Measurements from ENCODE around the gene CRTC1. TPM values are rescaled to one million over a fixed set of nuclear protein-coding genes. Genes with fewer than 3 reads are reported as not detected.

CRTC1 gene
- total RNA-seq, 1 experiment from 2014 or later: 19.0 TPM

DNA sequence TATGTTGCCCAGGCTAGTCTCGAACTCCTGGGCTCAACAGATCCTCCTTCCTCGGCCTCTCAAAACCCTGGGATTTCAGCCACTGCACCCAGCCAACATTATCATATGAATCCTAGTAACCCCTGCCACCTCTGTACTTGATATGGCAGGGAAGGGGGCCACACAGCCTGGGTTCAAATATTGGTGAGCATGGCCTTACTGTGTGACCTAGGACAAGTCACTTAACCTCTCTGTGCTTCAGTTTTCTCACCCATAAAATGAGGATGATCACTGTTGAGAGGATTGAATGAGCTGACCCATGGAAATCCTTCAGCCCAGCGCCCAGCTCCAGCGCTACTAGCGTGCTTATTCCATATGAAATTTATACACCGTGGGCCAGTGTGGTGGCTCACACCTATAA, 111.2 kb downstream of the CRTC1 start:
- Mint-ChIP-seq H3K4me1 (peaks cover 4 to 13% of the 10 kb centered on the region in 2 experiments), H3K27me3 (ENCODE audit: low read depth) (peaks cover 57% of the 10 kb centered on the region), H3K9me3 (peaks cover 0 to 6% of the 10 kb centered on the region in 2 experiments; a peak in 3 of 5 replicates), H3K27ac (no peak overlapping the region), H3K4me3 (no peak overlapping the region), H3K36me3 (ENCODE audit: insufficient read depth in 1 of 3, low read depth in 3 of 3) (no peaks in the 10 kb centered on the region)
- Histone ChIP-seq H3K4me2 (ENCODE audit: insufficient read depth, insufficient read length, low read length) (no peak overlapping the region), H4K91ac (ENCODE audit: insufficient read length, low read depth, low read length) (no peak overlapping the region), H3K23me2 (ENCODE audit: insufficient read length, low read depth, low read length, poor library complexity, severe bottlenecking) (peaks cover 3% of the 10 kb centered on the region), H3K79me1 (ENCODE audit: insufficient read depth, low read depth, low read length, poor library complexity, severe bottlenecking) (no peaks in the 10 kb centered on the region), H3K79me2 (ENCODE audit: insufficient read depth, low read length) (no peaks in the 10 kb centered on the region), H3K9me3 (ENCODE audit: control insufficient read depth, low read depth, low read length) (no peaks in the 10 kb centered on the region), H3K27me3 (ENCODE audit: insufficient read depth, low read length) (peaks cover 56% of the 10 kb centered on the region), H2BK12ac (ENCODE audit: insufficient read length, low read depth, low read length) (no peak overlapping the region), H3K9ac (ENCODE audit: extremely low read depth, insufficient read length, low read length) (no peak overlapping the region), H2AFZ (ENCODE audit: low read length) (no peak overlapping the region), H3K18ac (ENCODE audit: insufficient read length, low read depth, low read length) (no peak overlapping the region), H3K27ac (ENCODE audit: insufficient read length, low read depth, low read length) (no peak overlapping the region), H4K20me1 (ENCODE audit: control insufficient read depth, insufficient read depth, insufficient read length) (no peaks in the 10 kb centered on the region), H3K23ac (ENCODE audit: insufficient read length, low read depth, low read length) (no peak overlapping the region), H2BK120ac (ENCODE audit: low read depth, low read length, poor library complexity, severe bottlenecking) (no peak overlapping the region), H3K56ac (ENCODE audit: insufficient read length, low read depth, low read length) (no peak overlapping the region), H2BK15ac (ENCODE audit: low read depth, low read length) (no peak overlapping the region), H3K4me1 (ENCODE audit: insufficient read depth, low read length) (no peaks in the 10 kb centered on the region), H4K8ac (replicated peaks; ENCODE audit: insufficient read length, low read depth, low read length) (no peak overlapping the region), H2BK20ac (ENCODE audit: low read depth, low read length, poor library complexity, severe bottlenecking) (no peak overlapping the region), H2BK5ac (ENCODE audit: insufficient read length, low read length) (no peak overlapping the region), H3K14ac (ENCODE audit: insufficient read depth, low read length) (peak overlapping the region; percentile 10; the same call in 1 of the 2 replicates), H2AK5ac (ENCODE audit: insufficient read length, low read length) (no peak overlapping the region), H3K4ac (ENCODE audit: low read depth, low read length) (no peak overlapping the region), H4K5ac (ENCODE audit: insufficient read length, low read depth, low read length) (no peak overlapping the region), H3T11ph (ENCODE audit: low read length) (no peak overlapping the region)
- no peak for DNase-seq
- TF ChIP-seq, protein P1, sequence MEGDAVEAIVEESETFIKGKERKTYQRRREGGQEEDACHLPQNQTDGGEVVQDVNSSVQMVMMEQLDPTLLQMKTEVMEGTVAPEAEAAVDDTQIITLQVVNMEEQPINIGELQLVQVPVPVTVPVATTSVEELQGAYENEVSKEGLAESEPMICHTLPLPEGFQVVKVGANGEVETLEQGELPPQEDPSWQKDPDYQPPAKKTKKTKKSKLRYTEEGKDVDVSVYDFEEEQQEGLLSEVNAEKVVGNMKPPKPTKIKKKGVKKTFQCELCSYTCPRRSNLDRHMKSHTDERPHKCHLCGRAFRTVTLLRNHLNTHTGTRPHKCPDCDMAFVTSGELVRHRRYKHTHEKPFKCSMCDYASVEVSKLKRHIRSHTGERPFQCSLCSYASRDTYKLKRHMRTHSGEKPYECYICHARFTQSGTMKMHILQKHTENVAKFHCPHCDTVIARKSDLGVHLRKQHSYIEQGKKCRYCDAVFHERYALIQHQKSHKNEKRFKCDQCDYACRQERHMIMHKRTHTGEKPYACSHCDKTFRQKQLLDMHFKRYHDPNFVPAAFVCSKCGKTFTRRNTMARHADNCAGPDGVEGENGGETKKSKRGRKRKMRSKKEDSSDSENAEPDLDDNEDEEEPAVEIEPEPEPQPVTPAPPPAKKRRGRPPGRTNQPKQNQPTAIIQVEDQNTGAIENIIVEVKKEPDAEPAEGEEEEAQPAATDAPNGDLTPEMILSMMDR (conservative IDR thresholded peaks at IDR 0.05): no peak
- WGBS (ENCODE audit: extremely low coverage, insufficient read length, low lambda C conversion rate): no CpG with 5 or more reads among the region's 6 CpGs

Data from H9 (cell line).